Measurements from ENCODE around the gene SNRNP40.

The SNRNP40 gene

DNA sequence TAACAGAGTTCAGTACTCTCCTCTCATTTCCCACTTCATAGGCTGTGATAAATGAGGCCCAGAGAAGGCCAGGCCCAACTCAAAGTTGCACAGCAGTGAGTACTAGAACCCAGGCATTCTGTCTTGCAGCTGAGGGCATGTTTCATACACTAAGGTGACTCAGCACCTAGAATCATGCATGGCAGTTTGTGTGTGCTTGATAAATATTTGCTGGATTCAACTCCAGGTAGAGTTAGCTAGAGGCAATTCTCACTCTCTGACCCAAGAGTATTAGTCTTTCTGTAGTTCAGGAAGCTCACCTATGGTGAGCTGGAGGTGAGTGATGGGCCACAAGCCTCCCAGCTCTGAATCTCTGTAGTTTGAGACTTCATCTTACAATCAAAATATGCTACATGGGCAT is 67.6 kb downstream of the SNRNP40 start:
- no peak for DNase-seq

DNA sequence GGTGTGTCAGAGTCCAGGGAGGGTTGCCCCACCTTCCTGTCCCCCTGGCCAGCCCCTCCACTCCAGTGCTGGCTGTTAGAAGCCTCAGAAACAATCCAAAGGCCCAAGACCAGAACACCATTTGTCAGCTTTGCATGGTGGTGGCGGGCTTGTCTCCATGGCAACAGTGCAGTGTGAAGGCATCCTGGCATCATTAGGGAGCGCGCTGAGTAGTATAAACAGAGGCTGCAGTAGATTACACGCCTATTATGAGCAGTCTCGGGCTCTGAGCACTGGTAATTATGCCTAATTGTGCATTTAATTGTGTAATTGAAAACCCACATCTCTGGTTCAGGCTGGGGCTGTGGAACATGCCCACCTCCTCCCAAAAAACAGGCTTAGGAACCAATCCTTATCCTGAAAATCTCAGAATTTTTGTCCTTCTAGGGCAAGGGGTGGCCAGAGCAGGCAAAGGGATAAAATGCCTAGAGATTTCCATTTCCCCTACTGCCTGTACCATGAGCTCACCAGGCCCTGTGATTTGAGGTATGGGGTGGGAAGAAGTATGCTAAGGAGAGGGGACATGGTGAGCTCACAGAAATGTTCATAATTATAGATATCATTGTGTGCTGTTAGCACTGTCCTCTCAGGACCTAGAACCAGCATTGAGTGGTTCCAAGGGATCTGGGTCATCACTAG is 68.6 kb downstream of the SNRNP40 start:
- DNase-seq = no peak

DNA sequence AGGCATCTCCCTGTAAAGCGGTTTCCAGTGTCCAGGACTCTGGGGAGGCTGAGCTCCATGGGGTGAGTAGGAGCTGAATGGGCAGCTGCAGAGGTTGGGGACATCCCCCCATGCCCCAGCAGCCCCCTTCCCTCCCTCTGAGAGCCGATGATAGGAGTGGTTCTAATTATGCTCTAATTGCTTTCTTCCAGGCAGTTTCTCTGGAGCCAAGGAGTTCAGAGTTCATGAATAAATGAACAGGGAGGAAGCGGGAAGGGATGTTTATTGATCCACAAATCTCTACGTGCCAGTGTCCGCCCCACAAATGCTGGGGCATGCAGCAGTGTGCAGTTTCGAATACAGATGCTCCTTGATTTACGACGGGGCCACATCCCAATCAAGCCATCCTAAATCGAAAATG is 72.5 kb downstream of the SNRNP40 start:
- DNase-seq = no peak

DNA sequence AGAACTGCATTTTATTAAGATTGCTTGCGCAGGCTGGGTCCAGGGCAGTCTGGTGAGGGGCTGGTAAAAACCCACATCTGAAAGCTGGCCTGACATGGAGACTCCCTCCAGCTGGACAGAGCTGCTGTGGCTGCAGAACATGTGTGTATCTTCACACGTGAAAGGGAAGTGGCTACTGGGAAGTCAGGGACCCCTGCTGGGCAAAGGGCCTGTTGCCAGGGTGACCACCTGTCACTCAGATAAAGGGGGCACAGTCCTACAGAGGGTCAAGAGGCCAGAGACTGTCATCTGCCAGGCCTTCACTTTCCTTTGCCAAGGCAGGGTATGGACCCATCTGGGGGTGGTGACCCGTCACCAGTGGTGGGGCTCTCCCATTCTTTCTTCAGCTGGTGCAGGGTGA is 74.4 kb downstream of the SNRNP40 start:
- no peak for DNase-seq

DNA sequence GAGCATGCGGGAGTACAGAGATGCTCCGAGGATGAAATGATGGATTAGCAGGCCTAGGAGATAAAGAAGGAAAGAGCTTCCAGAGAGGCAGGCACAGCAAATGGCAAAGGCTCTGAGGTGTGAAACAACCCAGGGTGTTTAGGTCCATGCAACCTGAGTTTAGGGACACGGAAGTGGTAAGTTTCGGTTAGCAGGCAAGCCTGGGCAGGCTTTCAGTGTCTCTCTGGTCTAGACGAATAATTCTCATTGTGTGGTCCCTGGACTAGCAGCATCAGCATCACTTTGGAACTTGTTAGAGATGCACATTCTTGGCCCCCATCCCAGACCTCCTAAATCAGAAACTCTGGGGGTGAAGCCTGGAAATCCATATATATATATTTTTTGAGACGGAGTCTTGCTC is 75.5 kb downstream of the SNRNP40 start:
- no peak for DNase-seq

DNA sequence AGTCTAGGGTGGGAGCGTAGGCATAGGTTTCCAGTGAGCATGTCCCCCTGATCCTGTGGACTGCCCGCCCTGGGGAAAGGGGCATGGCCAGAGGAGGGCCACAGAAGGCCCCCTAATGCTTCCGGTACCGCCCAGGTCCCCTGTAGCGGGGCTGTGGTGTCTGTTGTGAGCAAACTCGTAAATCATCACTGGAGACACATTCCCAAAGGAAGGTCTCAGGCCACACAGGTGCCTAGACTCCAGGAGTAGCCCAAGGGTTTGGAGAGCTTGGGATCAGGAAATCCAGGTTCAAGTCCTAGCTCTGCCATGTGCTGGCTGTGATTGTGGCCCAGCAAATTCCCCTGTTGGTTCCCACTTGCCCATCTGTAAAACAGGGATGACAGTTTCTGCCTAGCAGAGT is 77.1 kb downstream of the SNRNP40 start:
- DNase-seq = no peak

DNA sequence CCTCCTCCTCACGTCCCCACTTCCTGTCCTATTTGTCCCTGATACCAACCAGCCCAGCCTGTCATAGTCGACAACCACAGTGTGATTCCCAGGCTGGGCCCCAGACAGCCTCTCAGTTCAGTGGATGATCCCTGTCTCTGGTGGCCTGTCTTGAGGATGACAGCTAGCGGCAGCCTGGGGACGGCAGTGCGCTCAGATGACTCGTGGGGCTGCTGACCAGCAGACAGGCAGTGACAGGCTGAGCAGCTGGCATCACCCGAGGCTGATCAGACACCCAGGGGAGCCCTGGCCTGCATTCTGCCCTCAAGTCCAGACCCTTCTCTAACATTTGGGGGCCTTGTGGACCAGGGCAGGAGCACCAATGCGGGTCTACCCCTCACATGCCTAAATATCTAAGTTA is 77.9 kb downstream of the SNRNP40 start:
- DNase-seq = no peak

DNA sequence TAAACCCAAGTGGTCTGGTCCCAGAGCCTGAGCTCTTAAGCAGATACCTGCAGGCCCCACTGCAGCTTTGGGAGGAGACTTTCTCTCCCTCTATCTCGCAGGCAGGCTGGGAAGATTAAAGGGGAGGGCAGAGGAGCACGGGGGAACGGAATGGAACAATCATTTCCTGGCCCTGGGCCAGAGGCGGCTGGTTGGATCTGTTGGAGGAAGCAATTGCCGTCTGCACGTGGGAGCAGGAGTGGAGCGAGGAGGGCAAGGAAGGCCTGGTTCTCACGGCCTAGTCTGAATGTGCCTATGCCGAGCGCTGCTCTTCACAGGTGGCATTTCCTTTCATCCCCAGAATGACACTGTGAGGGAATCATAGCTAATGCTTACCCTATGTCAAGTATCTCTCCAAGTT is 80.6 kb downstream of the SNRNP40 start:
- no peak for DNase-seq

DNA sequence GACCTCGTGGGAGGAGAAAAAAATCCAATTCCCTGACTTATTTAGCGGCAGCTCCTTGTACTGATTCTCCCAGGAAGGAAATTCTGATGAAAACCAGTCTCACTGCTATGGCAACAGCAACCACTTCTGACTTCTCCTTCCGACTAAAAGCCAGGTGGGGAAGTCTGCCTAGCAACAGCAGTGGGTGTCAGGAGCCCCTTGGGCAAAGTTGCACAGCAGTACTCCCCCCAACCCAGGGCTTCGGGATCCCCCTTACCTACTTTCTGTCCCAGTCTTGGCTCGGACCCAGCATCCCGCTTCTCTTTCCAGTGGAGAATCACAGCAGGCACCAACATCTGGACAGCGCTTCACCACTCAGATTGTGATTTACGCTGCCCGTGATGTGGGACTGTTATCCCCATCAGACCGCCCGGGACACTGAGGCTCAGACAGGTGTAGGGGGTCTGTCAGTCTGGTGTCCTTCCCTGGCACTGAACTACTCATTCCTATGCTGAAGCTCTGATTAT is 81.5 kb downstream of the SNRNP40 start:
- no peak for DNase-seq

DNA sequence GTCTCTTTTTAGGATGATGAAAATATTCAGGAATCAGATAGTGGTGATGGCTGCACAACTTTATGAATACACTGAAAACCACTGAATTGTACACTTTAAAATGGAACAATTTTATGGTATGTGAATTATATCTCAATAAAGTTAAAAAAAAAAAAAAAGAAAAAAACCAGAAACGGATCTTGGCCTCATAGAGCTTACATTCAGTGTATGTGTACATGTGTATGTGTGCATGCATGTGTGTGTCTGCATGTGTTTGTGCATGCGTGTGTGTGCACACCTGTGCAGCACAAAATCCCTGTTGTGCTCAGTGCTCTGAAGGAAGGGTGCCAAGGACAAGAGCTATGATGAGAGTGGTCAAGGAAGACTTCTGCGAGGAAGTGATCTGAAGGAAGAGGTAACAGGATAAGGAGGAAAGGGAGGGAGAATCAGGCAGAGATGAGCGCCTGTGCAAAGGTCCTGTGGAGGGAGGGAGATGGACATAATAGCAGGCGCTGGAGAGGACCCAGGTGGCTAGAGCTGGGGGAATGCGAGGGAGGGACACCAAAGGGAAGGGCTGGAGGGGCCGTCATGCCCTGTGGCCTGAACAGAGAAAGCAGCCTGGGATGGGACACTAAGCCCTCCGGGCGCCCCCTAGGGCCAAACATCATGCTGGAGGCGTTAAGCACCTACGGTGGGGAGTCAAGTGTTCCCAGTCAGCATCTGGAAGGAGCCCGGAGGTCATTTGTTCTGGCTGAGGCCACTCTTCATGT is 82.1 kb downstream of the SNRNP40 start:
- DNase-seq = no peak

Data from CD4-positive, alpha-beta T cell treated with Interleukin-10 for 1 hour (primary cell).